GM19463 (cell line): Measurements from ENCODE around the gene SCAMP4.

Experiments used
- ATAC-seq: cut with Tn5 transposase; IDR thresholded peaks from one replicate; pipeline ENCODE4 v1.9.1; 2021; ENCODE audit warnings: mild to moderate bottlenecking, moderate library complexity; ENCODE audit not compliant: unreplicated experiment

Gene SCAMP4

DNA sequence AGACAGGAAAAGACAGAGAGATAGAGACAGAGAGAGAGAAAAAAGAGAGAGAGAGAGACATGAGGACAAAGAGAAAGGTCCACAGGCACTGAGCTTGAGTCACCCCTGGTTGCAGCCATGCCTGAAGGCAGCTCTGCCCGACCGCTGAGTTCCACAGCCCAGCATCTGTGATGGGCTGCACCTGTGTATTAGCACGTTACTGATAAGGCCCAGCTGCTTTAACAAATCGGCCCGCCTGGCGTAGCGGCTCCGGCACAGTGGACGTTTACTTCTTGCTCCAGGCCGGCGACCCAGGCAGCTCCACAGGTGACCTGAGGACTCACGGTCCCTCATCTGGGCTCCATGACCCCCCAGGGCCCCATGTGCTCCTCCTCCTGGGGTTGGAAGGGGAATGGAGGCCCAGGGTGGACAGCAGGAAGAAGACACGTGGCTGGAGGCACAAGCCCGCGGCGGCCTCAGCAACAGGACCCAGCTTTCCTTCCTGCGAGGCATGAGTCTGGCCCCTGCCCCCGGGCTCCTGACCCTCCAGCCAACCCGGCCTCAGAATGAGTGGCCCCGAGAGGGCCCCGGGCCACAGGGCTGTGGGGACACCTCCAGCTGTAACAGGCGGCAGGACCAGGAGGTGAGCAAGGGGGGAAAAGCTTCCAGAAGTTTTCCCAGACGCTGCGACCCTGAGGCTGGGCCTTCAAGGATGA, 31.9 kb downstream of the SCAMP4 start:
- ATAC-seq = no peak

- no peak for ATAC-seq
These were observed 32.9 kb downstream of the SCAMP4 start for GRCh38 chr19:1938071-1938470.

- ATAC-seq = no peak
These were observed 36.2 kb downstream of the SCAMP4 start, which contains the start of gene CSNK1G2 for GRCh38 chr19:1941146-1942077. TSS of gene CSNK1G2 (plus strand) at chr19:1941172. CDS start at chr19:1969773, 28,601 bp downstream.

DNA sequence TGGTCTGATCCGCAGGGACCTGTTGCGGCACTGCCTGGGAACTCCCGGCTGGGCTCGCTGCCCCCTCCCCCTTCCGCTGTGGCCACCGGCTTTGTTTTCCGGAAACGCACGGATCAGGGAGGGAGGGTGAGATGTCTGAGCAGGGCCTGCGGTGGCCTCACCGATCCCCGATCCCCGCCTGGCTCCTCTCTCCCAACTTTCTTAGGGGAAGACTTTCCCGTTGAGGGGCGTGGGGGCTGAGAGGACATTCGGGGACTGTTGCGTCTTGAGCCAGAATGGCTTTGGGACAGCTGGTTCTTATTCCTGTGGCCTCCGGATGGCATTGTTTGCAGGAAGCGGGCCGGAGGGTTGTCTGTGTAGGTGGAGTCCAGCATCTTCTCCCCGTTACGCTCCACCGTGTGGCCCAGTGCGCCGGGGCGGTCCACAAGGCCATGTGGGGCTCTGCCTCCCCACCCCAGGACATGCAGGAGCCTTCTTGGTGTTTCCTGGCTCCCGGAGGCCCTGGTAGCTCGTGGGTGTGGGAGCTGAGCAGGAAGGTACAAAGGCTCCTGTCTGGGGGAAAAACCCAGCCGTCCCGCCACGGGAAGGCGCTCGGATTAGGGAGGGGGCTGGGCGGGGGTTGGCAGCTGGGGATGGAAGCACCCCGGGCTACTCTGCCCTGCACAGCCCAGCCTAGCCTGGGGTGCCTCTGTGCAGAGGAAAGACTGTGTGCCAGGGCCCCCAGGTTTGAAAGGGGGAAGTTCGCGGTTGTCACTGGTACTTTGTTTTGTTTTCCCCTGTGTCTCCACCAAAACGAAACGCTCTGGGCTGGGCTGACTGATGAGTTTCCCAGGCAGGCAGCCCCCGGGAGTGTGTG, 37.1 kb downstream of the SCAMP4 start:
- no peak for ATAC-seq

DNA sequence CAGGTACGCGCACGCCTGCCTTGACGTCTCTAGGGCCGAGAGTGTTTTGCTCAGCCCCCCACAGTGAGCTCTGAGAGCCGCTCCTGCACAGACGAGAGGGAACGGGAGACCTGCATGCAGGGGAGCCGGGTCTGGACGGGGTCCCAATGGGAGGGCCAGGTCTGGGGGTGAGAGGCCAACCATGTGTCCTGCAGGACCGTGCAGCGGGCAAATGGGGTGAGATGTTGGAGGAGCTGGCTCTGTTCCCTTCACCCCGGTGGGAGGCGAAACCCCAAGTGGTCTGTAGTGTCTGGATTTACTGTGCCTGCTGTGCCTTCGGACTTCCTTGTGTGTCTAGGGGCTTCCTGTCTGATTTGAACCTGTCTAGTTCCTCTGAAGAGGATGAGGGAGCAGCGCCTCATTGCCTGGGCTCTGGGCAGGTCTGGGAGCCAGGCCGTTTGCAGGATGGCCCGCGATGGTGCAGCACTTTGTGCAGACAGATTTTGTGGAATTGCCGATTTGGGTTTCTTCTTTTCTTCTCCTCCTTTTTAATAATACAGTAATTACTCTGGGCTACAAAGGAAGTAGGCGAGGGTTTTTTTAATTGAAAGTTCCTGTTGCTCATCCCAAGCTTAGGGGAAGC, 37.8 kb downstream of the SCAMP4 start:
- ATAC-seq = no peak

DNA sequence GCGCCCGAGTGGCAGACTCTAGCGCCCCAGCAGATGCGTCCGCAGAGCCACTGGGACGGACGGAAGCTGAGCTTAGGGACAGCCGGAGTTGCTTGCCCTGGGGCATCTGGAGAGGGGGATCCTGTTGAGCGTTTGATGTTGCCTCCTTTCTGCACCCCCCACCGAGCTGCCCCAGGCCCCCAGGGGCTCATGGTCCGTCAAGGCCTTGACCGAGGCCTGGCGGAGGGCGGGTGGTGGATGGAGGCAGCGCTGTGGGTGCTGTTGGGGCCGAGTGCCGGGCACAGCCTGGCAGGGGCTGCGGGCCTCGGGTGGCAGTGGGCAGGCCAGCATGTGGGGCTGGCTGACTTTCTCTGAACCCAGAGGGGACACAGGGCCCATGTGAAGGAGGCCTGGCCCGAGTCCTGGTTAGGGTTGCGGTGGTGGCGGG, 38.5 kb downstream of the SCAMP4 start:
- no peak for ATAC-seq

DNA sequence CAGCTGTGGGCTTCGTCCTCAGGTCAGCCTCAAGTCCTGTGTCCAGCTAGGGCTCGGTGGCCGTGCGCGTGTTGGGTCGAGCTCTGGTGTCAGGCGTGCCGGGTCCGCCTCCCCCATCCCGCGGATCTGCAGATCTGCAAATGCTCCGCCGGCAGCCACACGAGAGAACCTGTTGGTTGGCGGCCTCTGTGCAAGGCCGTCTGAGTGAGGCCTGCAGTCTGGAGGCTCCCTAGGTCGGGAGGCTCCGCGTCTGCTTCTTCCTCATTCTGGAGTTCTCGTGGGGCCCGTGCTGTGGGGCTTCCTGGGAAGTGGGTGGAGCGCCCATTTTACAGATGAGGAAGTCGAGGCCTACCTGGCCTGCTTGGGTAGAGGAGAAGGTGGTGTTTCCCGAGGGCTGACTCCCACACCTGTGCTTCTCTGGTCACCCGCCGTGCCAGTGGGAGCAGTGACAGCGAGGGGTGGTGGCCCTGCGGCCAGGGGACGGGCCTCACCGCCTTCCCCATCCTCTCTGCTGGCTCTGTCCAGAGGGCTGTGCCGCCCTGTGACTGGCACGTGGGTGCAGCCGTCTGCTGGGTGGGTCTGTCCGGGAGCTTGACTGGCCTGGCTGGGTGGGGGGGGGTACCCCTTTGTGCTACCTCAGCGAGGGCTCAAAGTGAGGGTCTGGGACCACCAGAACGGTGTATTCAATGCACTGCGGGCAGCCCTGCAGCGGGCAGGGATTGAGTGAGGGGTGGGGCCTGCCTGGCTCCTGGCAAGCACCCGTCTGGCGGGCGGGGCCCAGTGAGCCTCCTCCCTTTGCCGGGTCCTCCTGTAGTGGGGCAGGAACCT, 39.1 kb downstream of the SCAMP4 start:
- ATAC-seq = no peak

GRCh38 chr19:1944916-1945561, 39.8 kb downstream of the SCAMP4 start:
- ATAC-seq = no peak

DNA sequence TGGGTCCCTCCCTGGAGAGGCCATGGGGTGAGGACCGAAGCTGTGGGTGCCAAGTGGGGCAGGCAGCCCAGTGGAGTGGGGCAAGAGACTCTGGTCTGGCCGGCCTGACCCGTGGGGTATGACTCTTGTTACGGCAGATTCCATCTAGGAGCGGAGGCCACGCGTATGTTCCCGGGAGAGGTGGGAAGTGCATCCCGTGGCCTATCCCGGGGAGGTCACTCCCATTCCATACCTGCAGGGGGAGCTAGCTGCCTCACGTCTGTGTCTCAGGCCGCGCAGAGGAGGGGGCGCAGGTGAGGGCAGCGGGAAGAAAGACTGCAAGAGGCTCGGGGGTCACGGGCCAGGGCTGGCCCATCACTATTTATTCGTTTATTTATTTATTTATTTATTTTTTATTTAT, 40.7 kb downstream of the SCAMP4 start:
- no peak for ATAC-seq

- no peak for ATAC-seq
These were observed 42.5 kb downstream of the SCAMP4 start for GRCh38 chr19:1947651-1948209.

GRCh38 chr19:1949304-1950101, 44.3 kb downstream of the SCAMP4 start:
- ATAC-seq = no peak

DNA sequence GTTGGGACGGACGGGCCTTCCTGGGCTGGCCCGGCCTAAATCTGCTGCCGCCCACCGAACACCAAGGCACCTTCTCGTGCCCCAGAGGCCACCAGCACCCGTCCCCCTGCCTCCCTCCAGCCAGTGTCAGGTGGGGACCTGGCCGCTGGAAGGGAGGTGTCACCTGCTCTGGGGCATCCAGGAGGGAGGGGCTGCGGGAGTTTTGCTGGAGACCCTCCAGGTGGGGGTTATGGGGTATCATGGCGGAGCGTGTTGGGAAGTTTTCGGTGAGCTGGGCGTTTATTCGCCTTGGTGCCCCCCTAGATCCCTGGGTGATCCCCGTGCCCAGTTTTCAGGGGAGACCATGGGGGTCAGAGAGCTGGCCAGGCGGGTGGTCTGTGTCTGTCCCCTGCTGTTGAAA, 45.4 kb downstream of the SCAMP4 start:
- ATAC-seq = no peak

GRCh38 chr19:1952635-1953034, 47.4 kb downstream of the SCAMP4 start:
- no peak for ATAC-seq

GRCh38 chr19:1953037-1953436, 47.8 kb downstream of the SCAMP4 start:
- no peak for ATAC-seq

DNA sequence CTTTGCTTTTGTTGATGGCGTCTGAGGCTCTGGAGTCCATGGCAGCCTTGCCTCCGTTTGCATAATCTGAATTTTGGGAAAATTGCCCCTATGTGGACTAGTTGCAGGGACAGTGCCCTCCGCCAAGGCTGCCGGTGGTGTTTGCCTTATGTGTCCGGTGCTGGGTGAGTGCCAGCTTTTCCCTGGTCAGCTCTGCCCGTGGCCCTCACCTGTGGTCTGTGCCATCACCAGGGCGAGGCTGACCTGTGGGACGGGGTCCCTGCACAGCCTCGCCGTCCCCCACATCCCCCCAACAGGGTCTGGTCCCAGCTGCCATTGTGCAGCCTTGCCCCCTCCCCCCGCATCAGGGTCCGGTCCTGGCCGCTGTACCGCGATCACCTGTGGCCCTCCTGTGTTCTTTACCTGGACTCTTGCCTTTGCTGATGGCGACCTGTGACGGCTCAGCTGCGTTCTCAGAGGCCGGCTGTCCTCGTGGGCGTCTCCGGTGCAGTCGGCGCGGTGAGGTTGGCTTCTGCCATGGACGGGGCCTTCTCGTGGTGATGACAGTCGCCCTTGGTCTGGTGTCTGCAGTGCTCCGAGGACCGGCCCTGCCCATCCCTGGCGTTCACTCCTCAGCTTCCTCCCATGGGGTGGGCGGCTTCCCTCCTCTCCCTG, 48.4 kb downstream of the SCAMP4 start:
- no peak for ATAC-seq

DNA sequence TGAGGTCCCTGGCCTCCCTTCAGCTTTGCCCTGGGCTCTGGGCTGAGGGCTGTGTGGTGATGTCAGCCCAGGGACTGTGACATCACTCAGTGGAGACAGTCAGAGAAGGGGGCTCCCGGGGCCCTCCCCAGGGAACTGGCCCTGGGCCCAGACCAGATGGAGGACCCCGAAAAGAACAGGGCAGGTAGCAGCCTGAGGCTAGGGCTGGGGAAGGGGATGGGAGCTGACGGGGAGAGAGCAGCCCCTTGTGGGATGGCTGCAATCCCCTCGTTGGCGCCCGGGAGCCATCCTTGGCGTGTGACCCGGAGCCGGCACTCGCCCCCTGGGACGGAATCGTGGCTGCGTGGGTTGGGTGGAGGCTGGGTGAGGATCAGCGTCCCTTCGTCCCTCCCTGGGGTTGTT, 49.3 kb downstream of the SCAMP4 start:
- ATAC-seq = no peak
